Body of pancreas (tissue), 4 donors: ENCODE data around the gene GTF2H3. TPM values are rescaled to one million over a fixed set of nuclear protein-coding genes. Genes with fewer than 3 reads are reported as not detected.

Experiments used
- ATAC-seq: fragments of 150-250 bp; one replicate; pipeline ENCODE4 v1.9.1; 2016
- DNase-seq, 4 donors: peaks; one replicate each; pipeline ENCODE4 v3.0.0-alpha.2; 2019
- H3K27ac ChIP-seq, 4 donors: fragments of 200-600 bp; sonication (generic); 1 replicate in 3 of 4; 2 replicates in 1 of 4; pipeline versions ENCODE4 v1.5.1 to v1.6.1; 2016 to 2019; ENCODE audit warnings: mild to moderate bottlenecking in 1 of 4, mixed read lengths in 1 of 4, moderate library complexity in 1 of 4
- H3K27me3 ChIP-seq, 2 donors: fragments of 200-600 bp; sonication (generic); one replicate each; pipeline ENCODE4 v1.6.0; 2016; ENCODE audit warnings: mild to moderate bottlenecking in 1 of 2
- H3K36me3 ChIP-seq, 2 donors: fragments of 200-600 bp; sonication (generic); replicated peaks in 1 of 2; 2 replicates each; pipeline ENCODE4 v1.5.1; 2016; ENCODE audit warnings: low read depth in 2 of 2; ENCODE audit not compliant: insufficient read depth in 1 of 2
- H3K4me1 ChIP-seq: fragments of 200-600 bp; sonication (generic); one replicate; pipeline ENCODE4 v1.6.0; 2016
- H3K4me3 ChIP-seq, 2 donors: fragments of 200-600 bp; sonication (generic); 1 replicate in 1 of 2; 2 replicates in 1 of 2; pipeline ENCODE4 v1.5.1; 2016 to 2019
- H3K9me3 ChIP-seq, 3 donors: fragments of 200-600 bp; sonication (generic); 1 replicate in 2 of 3; 2 replicates in 1 of 3; pipeline ENCODE4 v1.5.1; 2016
- POLR2A ChIP-seq, 3 donors: fragments of 450-650 bp; IDR thresholded peaks; one replicate each; pipeline ENCODE4 v1.6.1; 2016; ENCODE audit warnings: antibody characterized with exemption in 3 of 3, mild to moderate bottlenecking in 2 of 3
- WGBS, 2 donors: methylation state at CpG; one replicate each; pipeline ENCODE4 v1.1.5; 2017; 5-methylcytosine and 5-hydroxymethylcytosine counted together
- intact Hi-C: fragments of 100-400 bp; cut with DNase I; formaldehyde crosslinking; loops from one replicate; pipeline ENCODE4 v1.15.1; 2023
- total RNA-seq, 2 donors: library from RNA; depleted of rRNA; stranded (reverse); fragments of >200 nt; gene quantifications; one replicate each; pipeline ENCODE4 v1.1.0, GENCODE V29; 2016
- TF ChIP-seq, protein P1 (sequence below), 7 experiments: fragments of 450-650 bp in 4 of 7; fragments of 200-600 bp in 3 of 7; sonication (generic) in 3 of 7; IDR thresholded peaks; one replicate each; pipeline ENCODE4 v1.5.1; 2016 to 2019; ENCODE audit warnings: antibody characterized with exemption in 7 of 7

The GTF2H3 gene
- 10 to 100 TPM in 1 of 2 donors, 1 to 10 TPM in 1; 8.6 to 16.2 TPM for total RNA-seq

DNA sequence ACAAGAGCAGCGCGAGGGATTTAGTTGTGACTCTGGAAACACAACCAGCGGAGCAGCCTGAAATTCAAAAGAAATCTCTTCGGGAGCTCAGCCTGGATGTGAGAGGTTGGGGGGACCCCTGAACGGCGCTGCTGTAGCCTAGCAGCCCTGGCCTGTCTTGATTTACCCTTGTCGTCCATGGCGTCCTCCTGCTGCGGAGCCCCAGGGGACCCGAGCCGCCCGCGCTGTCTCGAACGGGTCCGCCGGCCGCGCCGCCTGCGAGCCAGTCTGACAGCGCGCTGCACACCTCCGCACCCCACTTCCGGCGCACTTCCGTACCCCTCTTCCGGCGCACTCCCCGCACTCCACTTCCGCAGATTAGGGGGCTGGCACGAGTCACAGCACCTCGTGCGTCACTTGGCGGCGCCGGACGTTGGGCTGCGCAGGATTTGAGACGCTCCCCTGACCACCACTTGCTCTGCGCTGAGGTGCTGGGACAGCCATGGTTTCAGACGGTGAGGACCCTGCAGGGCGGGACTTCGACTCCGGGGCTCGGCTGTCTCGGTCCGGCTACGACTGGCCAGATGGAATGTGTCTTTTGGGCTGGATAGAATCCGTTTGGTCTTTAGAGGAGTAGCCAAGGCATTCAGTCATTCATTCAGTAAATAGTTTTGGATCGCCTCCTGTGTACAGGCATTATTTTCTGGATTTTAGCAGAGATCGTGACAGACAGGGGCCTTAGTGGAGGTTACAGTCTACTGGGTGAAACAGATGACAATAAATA lies at the start of gene GTF2H3, which contains the start of gene EIF2B1:
Gene GTF2H3 (plus strand): TSS at position 451 of the 763 bp plus-strand sequence. CDS start 31 bp downstream, at position 482.
Gene EIF2B1 (minus strand): TSS at position 308 of the 763 bp plus-strand sequence. CDS start 129 bp downstream, at position 179.
- ATAC-seq (peak; percentile 100), DNase-seq (peak; percentile 94 to 97 (median 96))
- peak within 1 kb of the TSS; percentile 77 to 96 for H3K4me3 ChIP-seq
- H3K4me1 ChIP-seq, result peaks cover 13% of the 10 kb centered on the region
- peak within 1 kb of the TSS; percentile 68 to 81 (median 76) for H3K27ac ChIP-seq
- H3K36me3 ChIP-seq, result peaks cover 13 to 16% of the 10 kb centered on the region in 2 donors
- intact Hi-C loops, result no loop called here
- WGBS, 2 donors, result 0% methylated on average over 12 to 52 of the region's 52 CpGs
- H3K27me3 ChIP-seq, result no peaks in the 10 kb centered on the region
- peak; percentile 61 to 90 (median 87) for TF ChIP-seq POLR2A (IDR thresholded peaks at IDR 0.05)
- TF ChIP-seq, protein P1, sequence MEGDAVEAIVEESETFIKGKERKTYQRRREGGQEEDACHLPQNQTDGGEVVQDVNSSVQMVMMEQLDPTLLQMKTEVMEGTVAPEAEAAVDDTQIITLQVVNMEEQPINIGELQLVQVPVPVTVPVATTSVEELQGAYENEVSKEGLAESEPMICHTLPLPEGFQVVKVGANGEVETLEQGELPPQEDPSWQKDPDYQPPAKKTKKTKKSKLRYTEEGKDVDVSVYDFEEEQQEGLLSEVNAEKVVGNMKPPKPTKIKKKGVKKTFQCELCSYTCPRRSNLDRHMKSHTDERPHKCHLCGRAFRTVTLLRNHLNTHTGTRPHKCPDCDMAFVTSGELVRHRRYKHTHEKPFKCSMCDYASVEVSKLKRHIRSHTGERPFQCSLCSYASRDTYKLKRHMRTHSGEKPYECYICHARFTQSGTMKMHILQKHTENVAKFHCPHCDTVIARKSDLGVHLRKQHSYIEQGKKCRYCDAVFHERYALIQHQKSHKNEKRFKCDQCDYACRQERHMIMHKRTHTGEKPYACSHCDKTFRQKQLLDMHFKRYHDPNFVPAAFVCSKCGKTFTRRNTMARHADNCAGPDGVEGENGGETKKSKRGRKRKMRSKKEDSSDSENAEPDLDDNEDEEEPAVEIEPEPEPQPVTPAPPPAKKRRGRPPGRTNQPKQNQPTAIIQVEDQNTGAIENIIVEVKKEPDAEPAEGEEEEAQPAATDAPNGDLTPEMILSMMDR (IDR thresholded peaks at IDR 0.05), result no peak
- H3K9me3 ChIP-seq, result no peaks in the 10 kb centered on the region

- no peak overlapping the region for H3K27ac ChIP-seq
- H3K36me3 ChIP-seq, result peaks cover 0 to 25% of the 10 kb centered on the region in 2 donors
- 51 to 71% methylated on average over 8 of the region's 8 CpGs for WGBS, 2 donors
- ATAC-seq (no peak), DNase-seq (no peak)
- TF ChIP-seq, protein P1 (IDR thresholded peaks at IDR 0.05), result no peak
- no peak for TF ChIP-seq POLR2A (IDR thresholded peaks at IDR 0.05)
- intact Hi-C loops, result no loop called here
- no peaks in the 10 kb centered on the region for H3K27me3 ChIP-seq
- no peaks in the 10 kb centered on the region for H3K9me3 ChIP-seq
- no peak overlapping the region for H3K4me3 ChIP-seq
- peaks cover 84% of the 10 kb centered on the region for H3K4me1 ChIP-seq
Measured at GRCh38 chr12:123591702-123592481, 41.7 kb upstream of the GTF2H3 start.

DNA sequence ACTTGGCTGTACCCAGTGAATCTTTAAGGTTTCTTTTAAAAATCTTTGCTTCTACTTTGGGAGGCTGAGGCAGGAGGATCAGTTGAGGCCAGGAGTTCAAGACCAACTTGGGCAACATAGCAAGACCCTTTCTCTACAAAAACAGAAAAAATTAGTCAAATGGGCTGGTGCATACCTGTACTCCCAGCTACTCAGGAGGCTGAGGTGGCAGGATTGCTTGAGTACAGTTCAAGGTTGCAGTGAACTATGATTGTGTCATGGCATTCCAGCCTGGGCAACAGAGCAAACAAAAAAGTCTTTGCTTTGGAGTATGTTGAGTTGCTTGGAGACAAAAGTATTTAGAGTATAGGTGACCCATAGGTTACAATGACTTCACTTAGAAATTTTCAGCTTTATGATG lies 37.9 kb upstream of the GTF2H3 start:
- ATAC-seq (peak; percentile 85), DNase-seq (peak in 3 of 4 donors; percentile 16 to 37 (median 33))
- TF ChIP-seq, protein P1 (IDR thresholded peaks at IDR 0.05), result no peak
- TF ChIP-seq POLR2A (IDR thresholded peaks at IDR 0.05), result no peak
- intact Hi-C loops, result no loop called here
- Histone ChIP-seq H3K27ac (peak overlapping the region in 3 of 4 donors; percentile 0 to 54 (median 18)), H3K27me3 (no peaks in the 10 kb centered on the region), H3K36me3 (peaks cover 0 to 25% of the 10 kb centered on the region in 2 donors), H3K9me3 (no peaks in the 10 kb centered on the region), H3K4me1 (peaks cover 49% of the 10 kb centered on the region), H3K4me3 (no peak overlapping the region)

- 84 to 89% methylated on average over 3 of the region's 3 CpGs for WGBS, 2 donors
- no peak for TF ChIP-seq POLR2A (IDR thresholded peaks at IDR 0.05)
- TF ChIP-seq, protein P1 (IDR thresholded peaks at IDR 0.05), result no peak
- ATAC-seq (no peak), DNase-seq (no peak)
- H3K27ac ChIP-seq, result no peak overlapping the region
- peaks cover 0 to 21% of the 10 kb centered on the region in 2 donors for H3K36me3 ChIP-seq
- no peaks in the 10 kb centered on the region for H3K9me3 ChIP-seq
- intact Hi-C loops, result no loop called here
- no peaks in the 10 kb centered on the region for H3K27me3 ChIP-seq
- H3K4me1 ChIP-seq, result peaks cover 42% of the 10 kb centered on the region
- no peak overlapping the region for H3K4me3 ChIP-seq
Measured at GRCh38 chr12:123597100-123597499, 36.5 kb upstream of the GTF2H3 start.
